SU-DHL-6 (cell line): ENCODE measurements around the gene KMT2B.
A peak's percentile ranks its signal among the peaks of the same experiment; 100 is the strongest.

Experiments
- H2AFZ ChIP-seq: fragments of 200-600 bp; sonication (generic); 2 replicates; pipeline ENCODE4 v1.6.1; 2014; ENCODE audit warnings: low read depth, mild to moderate bottlenecking, moderate library complexity, mixed read lengths, antibody characterized with exemption, low read length; ENCODE audit not compliant: severe bottlenecking
- H3F3A ChIP-seq: fragments of 200-600 bp; shearing (Covaris generic); 2 replicates; pipeline ENCODE4 v1.6.0; 2016; ENCODE audit warnings: antibody characterized with exemption, mild to moderate bottlenecking; ENCODE audit not compliant: insufficient read depth
- H3K27ac ChIP-seq: fragments of 200-600 bp; sonication (generic); 2 replicates; pipeline ENCODE4 v1.5.1; 2016; ENCODE audit warnings: low read depth, mild to moderate bottlenecking, low read length, moderate library complexity, mixed read lengths
- H3K27me3 ChIP-seq: fragments of 200-600 bp; sonication (generic), shearing (Covaris generic); 2 replicates; pipeline ENCODE4 v1.6.0; 2014; ENCODE audit warnings: mild to moderate bottlenecking, low read length
- H3K36me3 ChIP-seq: fragments of 200-600 bp; sonication (generic); 2 replicates; pipeline ENCODE4 v1.6.1; 2014; ENCODE audit warnings: mild to moderate bottlenecking, low read length, mixed read lengths
- H3K4me2 ChIP-seq: fragments of 300-600, 200-600 bp; shearing (Covaris generic), sonication (generic); 2 replicates; pipeline ENCODE4 v1.6.0; 2014; ENCODE audit warnings: low read length, low read depth, mild to moderate bottlenecking; ENCODE audit not compliant: poor library complexity, severe bottlenecking
- H3K4me3 ChIP-seq: fragments of 200-600 bp; sonication (generic); 2 replicates; pipeline ENCODE4 v1.5.1; 2014; ENCODE audit warnings: antibody characterized with exemption, low read length, mild to moderate bottlenecking, mixed read lengths; ENCODE audit not compliant: insufficient read depth, poor library complexity, severe bottlenecking
- H3K79me2 ChIP-seq: fragments of 200-600 bp; sonication (generic); 2 replicates; pipeline ENCODE4 v1.6.1; 2014; ENCODE audit warnings: mild to moderate bottlenecking, low read length, moderate library complexity; ENCODE audit not compliant: insufficient read depth
- H3K9ac ChIP-seq: fragments of 200-600 bp; sonication (generic); 2 replicates; pipeline ENCODE4 v1.7.0; 2014; ENCODE audit warnings: mild to moderate bottlenecking, low read length
- H3K9me2 ChIP-seq: fragments of 200-600 bp; sonication (generic); replicated peaks from 2 replicates; pipeline ENCODE4 v1.6.1; 2014; ENCODE audit warnings: low read length; ENCODE audit not compliant: insufficient read depth
- H3K9me3 ChIP-seq: fragments of 200-600 bp; sonication (generic); 2 replicates; pipeline ENCODE4 v1.6.1; 2014; ENCODE audit warnings: low read length, mixed read lengths; ENCODE audit not compliant: insufficient read depth
- H4K20me1 ChIP-seq: fragments of 200-600 bp; sonication (generic); 2 replicates; pipeline ENCODE4 v1.6.1; 2014; ENCODE audit warnings: low read depth, mild to moderate bottlenecking, antibody characterized with exemption, low read length, moderate library complexity, mixed read lengths
- CTCF ChIP-seq: fragments of 200-600 bp; sonication (generic); IDR thresholded peaks from one replicate; pipeline ENCODE4 v1.5.1; 2017; ENCODE audit warnings: antibody characterized with exemption, mild to moderate bottlenecking, low read length, moderate library complexity; ENCODE audit not compliant: insufficient read depth, poor library complexity, severe bottlenecking
- EZH2phosphoT487 ChIP-seq: fragments of 200-600 bp; sonication (generic), shearing (Covaris generic); conservative IDR thresholded peaks from 2 replicates; pipeline ENCODE4 v1.6.1; 2018; ENCODE audit warnings: mild to moderate bottlenecking, antibody characterized with exemption, low read length, moderate library complexity, mixed read lengths

The KMT2B gene

GRCh38 chr19:35757231-35757748, 39.5 kb downstream of the KMT2B start:
- TF ChIP-seq EZH2phosphoT487, result no peak
- TF ChIP-seq CTCF, result no peak
- no peaks in the 10 kb centered on the region for H4K20me1 ChIP-seq
- peak overlapping the region; percentile 66 for H3K27ac ChIP-seq
- peak overlapping the region; percentile 69 for H3K4me3 ChIP-seq
- peak overlapping the region; percentile 81 for H3K9ac ChIP-seq
- peaks cover 17% of the 10 kb centered on the region for H3K79me2 ChIP-seq
- H3K9me2 ChIP-seq, result no peaks in the 10 kb centered on the region
- H3F3A ChIP-seq, result no peaks in the 10 kb centered on the region
- H2AFZ ChIP-seq, result no peak overlapping the region
- peak overlapping the region; percentile 84 for H3K4me2 ChIP-seq
- no peaks in the 10 kb centered on the region for H3K27me3 ChIP-seq
- no peaks in the 10 kb centered on the region for H3K36me3 ChIP-seq
- no peaks in the 10 kb centered on the region for H3K9me3 ChIP-seq

DNA sequence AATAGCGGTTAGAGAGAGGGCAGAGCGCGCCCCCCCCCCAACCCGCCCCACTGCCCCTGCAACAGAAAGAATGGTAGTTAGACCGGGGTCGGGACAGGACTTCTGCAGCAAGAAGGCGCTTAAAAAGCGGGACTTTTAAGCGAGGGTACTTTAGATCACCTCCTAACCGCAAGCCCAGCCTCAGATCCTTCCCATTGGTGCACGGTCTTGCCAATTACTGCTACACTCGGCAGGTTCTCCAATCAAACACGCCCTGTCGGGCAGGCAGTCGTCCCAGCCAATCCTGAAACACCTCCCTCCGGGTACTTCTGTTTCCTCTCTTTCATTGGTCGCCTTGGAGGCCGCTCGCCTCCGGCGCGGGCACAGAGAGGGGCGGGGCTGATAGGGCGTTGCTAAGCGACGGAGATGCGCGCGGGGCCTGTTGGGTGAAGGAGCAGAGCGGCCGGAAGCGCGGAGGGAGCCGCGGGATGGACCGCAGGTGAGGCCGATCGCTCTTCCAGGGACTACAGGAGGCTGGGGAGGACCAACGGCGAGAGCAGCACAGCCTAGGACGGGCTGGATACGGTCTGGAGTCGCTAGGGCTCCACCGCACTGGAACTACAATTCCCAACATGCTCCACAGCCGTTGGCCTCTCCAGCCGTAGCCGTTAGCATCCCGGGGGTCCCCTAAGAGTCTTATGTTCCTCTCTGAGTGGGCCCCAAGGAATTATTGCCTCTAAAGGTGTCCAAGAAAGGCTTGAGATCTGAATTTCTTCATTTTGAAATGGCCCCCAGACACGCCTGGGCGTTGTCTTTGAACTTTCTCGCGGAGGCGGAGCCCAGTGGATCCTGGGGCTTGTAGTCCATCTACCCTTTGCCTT, 40.2 kb downstream of the KMT2B start, which contains the start of gene PROSER3:
TSS of gene PROSER3 (plus strand) at position 428 of the 860 bp plus-strand sequence. CDS start at position 468, 40 bp downstream.
- no peak for TF ChIP-seq CTCF
- TF ChIP-seq EZH2phosphoT487, result no peak
- Histone ChIP-seq H3K27ac (peak within 1 kb of the TSS; percentile 86), H3K9ac (peak within 1 kb of the TSS; percentile 90), H2AFZ (peak within 1 kb of the TSS; percentile 64), H3K4me2 (peak within 1 kb of the TSS; percentile 84), H3K79me2 (peaks cover 17% of the 10 kb centered on the region), H3K4me3 (peak within 1 kb of the TSS; percentile 83), H3K36me3 (no peaks in the 10 kb centered on the region), H3K27me3 (no peaks in the 10 kb centered on the region), H4K20me1 (no peaks in the 10 kb centered on the region), H3K9me2 (no peaks in the 10 kb centered on the region), H3F3A (no peaks in the 10 kb centered on the region), H3K9me3 (no peaks in the 10 kb centered on the region)

DNA sequence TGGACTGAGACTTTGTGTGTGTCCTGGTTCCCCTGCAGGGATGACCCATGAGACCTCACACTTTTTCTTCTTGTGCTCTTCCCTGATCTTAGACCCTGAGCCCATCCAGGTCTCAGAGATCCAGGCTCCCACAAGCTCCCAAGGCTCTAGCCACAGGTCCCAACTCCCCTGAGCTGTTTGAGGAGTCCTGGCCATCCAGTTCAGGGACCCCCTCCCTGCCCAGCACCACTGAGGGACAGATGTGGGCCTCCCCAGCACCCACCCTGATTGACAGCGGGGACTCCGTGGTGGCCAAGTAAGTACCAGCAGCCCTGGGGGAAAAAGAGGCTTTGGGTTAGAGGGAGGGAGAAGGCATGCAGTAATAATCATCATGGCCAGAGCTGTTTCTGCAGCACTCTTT, 41.9 kb downstream of the KMT2B start:
- no peak overlapping the region for H3K9ac ChIP-seq
- H3K79me2 ChIP-seq, result peaks cover 17% of the 10 kb centered on the region
- H3F3A ChIP-seq, result no peaks in the 10 kb centered on the region
- no peak overlapping the region for H3K27ac ChIP-seq
- no peak overlapping the region for H2AFZ ChIP-seq
- TF ChIP-seq EZH2phosphoT487 (no peak), CTCF (no peak)
- H3K4me2 ChIP-seq, result peak overlapping the region; percentile 62
- H3K9me3 ChIP-seq, result no peaks in the 10 kb centered on the region
- no peaks in the 10 kb centered on the region for H3K27me3 ChIP-seq
- no peaks in the 10 kb centered on the region for H4K20me1 ChIP-seq
- no peak overlapping the region for H3K4me3 ChIP-seq
- no peaks in the 10 kb centered on the region for H3K36me3 ChIP-seq
- no peaks in the 10 kb centered on the region for H3K9me2 ChIP-seq
